C4-2B (cell line): ENCODE results near the gene CD8A.

Experiments
- ZFX ChIP-seq: fragments of 450-650 bp; IDR thresholded peaks from 2 replicates; pipeline ENCODE4 v1.6.1; 2017
- TF ChIP-seq, protein P1 (sequence below): fragments of 450-650 bp; conservative IDR thresholded peaks from 2 replicates; pipeline ENCODE4 v1.5.1; 2017; ENCODE audit warnings: mild to moderate bottlenecking

GRCh38 chr2:86821842-86822241 is 31.1 kb upstream of the CD8A start:
- TF ChIP-seq, protein P1, sequence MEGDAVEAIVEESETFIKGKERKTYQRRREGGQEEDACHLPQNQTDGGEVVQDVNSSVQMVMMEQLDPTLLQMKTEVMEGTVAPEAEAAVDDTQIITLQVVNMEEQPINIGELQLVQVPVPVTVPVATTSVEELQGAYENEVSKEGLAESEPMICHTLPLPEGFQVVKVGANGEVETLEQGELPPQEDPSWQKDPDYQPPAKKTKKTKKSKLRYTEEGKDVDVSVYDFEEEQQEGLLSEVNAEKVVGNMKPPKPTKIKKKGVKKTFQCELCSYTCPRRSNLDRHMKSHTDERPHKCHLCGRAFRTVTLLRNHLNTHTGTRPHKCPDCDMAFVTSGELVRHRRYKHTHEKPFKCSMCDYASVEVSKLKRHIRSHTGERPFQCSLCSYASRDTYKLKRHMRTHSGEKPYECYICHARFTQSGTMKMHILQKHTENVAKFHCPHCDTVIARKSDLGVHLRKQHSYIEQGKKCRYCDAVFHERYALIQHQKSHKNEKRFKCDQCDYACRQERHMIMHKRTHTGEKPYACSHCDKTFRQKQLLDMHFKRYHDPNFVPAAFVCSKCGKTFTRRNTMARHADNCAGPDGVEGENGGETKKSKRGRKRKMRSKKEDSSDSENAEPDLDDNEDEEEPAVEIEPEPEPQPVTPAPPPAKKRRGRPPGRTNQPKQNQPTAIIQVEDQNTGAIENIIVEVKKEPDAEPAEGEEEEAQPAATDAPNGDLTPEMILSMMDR, result no peak
- TF ChIP-seq ZFX, result no peak
